ENCODE data around the gene SHOX.
"Not testable (repeated sequence)": the region's sequence is repeated elsewhere in the genome, so short reads cannot be mapped to it uniquely, and the experiment has no call there.

The SHOX gene

DNA sequence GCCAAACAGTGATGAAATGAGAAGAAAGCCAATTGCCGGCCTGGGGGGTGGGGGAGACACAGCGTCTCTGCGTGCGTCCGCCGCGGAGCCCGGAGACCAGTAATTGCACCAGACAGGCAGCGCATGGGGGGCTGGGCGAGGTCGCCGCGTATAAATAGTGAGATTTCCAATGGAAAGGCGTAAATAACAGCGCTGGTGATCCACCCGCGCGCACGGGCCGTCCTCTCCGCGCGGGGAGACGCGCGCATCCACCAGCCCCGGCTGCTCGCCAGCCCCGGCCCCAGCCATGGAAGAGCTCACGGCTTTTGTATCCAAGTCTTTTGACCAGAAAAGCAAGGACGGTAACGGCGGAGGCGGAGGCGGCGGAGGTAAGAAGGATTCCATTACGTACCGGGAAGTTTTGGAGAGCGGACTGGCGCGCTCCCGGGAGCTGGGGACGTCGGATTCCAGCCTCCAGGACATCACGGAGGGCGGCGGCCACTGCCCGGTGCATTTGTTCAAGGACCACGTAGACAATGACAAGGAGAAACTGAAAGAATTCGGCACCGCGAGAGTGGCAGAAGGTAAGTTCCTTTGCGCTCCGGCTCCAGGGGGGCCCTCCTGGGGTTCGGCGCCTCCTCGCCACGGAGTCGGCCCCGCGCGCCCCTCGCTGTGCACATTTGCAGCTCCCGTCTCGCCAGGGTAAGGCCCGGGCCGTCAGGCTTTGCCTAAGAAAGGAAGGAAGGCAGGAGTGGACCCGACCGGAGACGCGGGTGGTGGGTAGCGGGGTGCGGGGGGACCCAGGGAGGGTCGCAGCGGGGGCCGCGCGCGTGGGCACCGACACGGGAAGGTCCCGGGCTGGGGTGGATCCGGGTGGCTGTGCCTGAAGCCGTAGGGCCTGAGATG is at the start of gene SHOX:
Gene SHOX (plus strand): TSS at position 180 of the 885 bp plus-strand sequence. CDS start 107 bp downstream, at position 287.
- DNase-seq: no peak

DNA sequence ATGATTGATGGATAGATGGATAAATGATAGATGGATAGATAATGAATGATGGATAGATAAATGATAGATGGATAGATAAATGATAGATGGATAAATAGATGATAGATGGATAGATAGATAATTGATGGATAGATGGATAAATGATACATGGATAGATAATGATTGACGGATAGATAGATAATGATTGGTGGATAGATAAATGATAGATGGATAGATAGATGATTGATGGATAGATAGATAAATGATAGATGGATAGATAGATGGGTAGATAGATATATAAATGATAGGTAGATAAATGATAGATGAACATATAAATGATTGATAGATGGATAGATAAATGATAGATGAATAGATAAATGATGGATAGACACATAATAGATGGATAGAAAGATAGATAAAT is 49.5 kb upstream of the SHOX start:
- DNase-seq: no peak

DNA sequence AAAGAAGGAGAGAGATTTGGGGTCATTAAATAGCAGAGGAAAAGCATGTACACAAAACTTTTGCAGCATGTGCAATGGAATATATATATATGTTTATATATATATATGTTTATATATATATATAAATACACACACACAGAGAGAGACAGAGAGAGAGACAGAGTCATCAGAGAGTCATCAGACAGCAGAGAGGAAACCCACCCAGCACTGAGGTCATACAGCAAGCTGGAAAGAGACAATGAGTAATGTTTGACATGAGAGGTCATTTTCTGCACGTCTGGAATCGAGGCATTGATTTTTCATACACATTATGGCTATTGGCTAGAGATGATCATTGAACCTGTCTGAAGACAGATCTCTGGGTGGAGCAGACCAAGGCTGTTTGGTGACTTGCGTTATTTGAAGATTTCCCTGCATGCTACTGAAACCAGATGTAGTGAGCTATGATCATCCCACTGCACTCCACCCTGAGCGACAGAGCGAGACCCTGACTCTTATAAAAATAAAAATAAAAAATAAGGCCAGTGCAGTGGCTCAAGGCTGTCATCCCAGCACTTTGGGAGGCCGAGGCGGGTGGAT is 48.8 kb upstream of the SHOX start:
- DNase-seq: no peak

GRCh38 chrX:584572-584971 is 46.0 kb upstream of the SHOX start:
- no peak for DNase-seq

GRCh38 chrX:585115-585808 is 45.3 kb upstream of the SHOX start:
- DNase-seq: no peak

GRCh38 chrX:586351-586750 is 44.2 kb upstream of the SHOX start:
- no peak for DNase-seq

DNA sequence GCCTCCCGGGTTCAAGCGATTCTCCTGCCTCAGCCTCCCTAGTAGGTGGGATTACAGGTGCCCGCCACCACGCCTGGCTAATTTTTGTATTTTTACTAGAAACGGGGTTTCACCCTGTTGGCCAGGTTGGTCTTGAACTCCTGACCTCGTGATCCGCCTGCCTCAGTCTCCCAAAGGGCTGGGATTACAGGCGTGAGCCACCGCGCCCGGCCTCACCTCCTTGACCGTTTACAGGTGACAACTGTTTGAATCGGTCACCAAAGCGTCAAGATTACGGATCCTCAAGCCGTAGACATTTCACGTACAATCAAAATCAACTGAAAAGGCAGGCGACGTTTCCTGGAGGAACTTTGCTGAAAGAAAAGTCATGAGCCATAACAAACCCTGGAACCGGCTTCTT is 41.3 kb upstream of the SHOX start:
- not testable (repeated sequence) for DNase-seq

GRCh38 chrX:590693-591404 is 39.7 kb upstream of the SHOX start:
- no peak for DNase-seq

DNA sequence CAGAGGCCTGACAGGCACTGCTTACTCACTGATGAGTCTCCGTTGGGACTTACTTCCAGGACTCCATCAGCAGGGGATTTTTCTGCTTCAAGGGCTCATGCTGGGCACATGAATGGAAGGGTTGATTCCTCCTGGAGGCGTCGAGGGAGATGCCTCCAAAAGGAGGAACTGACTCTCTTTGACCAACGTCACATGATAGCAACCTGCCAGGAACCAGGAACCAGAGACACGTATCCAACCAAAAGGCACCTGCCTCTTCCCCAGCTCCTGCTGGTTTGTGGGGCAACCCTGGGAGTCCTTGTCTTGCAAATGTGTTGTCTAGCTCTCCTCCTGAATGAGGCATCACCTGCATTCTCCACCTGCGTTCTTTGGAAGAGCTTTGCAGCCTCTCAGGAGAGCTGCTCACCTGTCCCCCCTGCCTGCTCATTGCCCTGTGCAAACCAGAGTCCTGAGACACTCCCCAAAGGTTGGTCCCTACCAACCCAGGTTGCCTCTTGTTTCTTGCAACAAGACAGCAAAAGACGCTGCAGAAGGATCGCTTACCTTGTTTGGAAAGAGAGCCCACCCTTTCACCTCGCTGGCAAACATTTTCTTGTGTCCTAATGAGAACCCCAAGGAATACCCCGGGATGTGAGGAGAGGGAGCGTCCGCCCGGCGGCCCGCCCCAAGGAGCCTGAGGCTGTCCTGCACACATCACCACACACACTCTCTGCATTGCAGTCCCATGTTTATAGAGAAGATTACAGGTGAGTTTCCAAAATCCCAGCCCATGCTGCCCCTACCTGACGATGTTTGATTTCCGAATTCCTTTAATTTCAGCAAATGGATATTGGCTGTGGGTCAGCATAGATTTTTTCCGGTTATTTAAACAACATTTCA is 30.5 kb upstream of the SHOX start:
- no peak for DNase-seq

- not testable (repeated sequence) for DNase-seq
These were observed 27.6 kb upstream of the SHOX start for GRCh38 chrX:603029-603428.

- not testable (repeated sequence) for DNase-seq
These were observed 26.0 kb upstream of the SHOX start for GRCh38 chrX:604616-605015.

- DNase-seq: not testable (repeated sequence)
These were observed 22.5 kb upstream of the SHOX start for GRCh38 chrX:608088-608487.

GRCh38 chrX:614136-614535 is 16.5 kb upstream of the SHOX start:
- DNase-seq: no peak

- no peak for DNase-seq
These were observed 13.2 kb upstream of the SHOX start for GRCh38 chrX:617401-617800.

DNA sequence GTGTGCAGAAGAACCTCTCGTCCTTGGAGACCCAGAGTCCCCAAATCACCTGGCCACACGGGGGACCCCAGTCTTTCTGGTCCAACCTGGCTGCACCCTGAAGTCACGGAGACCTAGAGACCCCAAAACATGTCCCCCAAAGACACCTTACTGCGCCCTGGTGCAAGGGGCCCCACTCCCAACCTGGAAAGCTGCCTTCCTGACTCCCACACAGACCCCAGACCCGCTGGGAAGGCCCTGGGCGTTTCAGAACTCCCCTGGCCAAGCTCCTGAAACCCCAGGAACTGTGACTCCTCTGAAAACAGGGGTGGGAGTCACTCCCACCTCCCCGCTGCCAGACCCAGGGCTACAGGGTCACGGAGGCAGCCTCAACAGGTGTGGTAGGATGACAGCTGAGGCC is 12.7 kb upstream of the SHOX start:
- DNase-seq: no peak

DNA sequence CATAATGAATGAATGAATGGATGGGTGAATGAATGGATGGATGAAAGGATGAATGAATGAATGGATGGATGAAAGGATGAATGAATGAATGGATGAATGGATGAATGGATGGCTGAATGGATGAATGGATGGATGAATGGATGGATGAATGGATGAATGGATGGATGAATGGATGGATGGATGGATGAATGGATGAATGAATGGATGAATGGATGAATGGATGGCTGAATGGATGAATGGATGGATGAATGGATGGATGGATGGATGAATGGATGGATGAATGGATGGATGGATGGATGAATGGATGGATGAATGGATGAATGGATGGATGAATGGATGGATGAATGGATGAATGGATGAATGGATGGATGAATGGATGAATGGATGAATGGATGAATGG is 12.3 kb upstream of the SHOX start:
- DNase-seq: not testable (repeated sequence)

DNA sequence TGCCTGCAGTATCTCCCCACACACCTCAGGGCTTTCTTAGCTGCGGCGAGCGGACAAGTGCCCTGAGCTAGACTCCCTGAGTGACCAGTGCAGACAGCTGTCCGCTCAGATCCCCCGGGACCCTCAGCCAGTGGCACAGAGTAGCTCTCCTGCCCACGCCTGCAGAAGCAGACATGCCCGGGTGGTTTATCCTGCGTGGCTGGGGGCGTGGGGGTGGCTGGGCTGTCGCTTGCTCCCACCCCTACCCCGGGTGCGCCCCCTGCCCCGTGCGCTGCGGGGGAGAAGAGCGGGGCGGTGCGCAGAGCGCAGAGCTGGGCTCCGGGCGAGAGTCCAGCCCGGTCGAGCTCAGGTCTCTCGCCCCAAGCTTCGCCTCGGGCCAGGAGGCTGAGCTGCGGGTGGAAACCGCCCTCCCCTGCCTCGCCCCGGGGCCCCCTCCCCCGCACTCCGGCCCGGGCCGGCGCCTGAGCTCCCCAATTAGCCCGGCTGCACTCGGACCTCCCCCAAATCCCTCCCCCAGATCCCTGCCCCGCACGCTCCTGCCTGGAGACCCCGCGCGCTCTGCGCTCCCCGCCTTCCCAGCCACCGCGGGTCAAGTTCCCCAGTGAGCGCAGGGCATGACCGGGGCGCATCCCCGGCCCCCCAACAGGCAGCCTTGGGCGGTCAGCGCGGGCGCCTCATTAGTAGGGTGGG is 11.7 kb upstream of the SHOX start:
- DNase-seq: no peak

GRCh38 chrX:619451-619811 is 11.2 kb upstream of the SHOX start:
- DNase-seq: no peak

DNA sequence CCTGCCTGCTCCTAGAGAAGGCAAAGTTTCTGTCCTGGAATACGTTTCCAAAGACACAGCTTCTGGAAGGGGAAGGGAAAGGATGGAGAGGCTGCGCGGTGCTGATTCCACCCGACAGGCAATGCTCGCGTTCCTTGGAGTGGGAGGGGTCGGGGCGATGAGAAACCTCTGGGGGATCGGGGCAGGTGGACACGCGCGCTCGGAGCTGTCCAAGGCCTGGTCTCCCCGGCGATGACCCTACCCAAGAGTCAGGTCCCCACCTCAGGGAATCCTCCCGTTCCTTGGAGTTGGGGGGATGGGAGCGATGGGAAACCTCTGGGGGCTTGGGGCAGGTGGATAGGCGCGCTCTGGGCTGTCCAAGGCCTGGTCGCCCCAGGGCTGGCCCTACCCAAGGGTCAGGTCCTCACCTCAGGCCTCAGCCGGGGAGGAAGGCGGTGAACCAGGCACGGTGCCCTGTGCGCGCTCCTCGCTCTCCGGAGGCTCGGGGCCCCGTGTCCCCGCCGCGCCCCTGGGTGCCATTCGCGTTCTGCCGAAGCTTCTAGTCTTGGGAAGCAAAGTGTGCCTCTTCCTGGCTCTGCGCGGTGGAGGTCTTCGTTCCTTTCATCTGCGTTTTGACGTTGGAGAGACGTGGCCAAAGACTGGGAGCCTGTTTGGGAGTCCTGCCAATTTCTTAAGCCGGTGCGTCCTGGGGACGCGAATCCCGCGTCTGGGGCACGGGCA is 10.6 kb upstream of the SHOX start:
- no peak for DNase-seq

GRCh38 chrX:621705-622503 is 8.7 kb upstream of the SHOX start:
- DNase-seq: no peak
